CMK (cell line): ENCODE data around the gene C1orf146.
"Not testable (repeated sequence)": the region's sequence is repeated elsewhere in the genome, so short reads cannot be mapped to it uniquely, and the experiment has no call there.

Experiments
- DNase-seq: peaks from one replicate; pipeline ENCODE4 v3.0.0-alpha.2; 2010; ENCODE audit warnings: low read depth

Gene C1orf146

GRCh38 chr1:92217721-92218120 is at the start of gene C1orf146:
TSS of gene C1orf146 (plus strand) at chr1:92217915. CDS start at chr1:92231421, 13,506 bp downstream.
- DNase-seq = no peak

GRCh38 chr1:92168657-92169056 is 49.1 kb upstream of the C1orf146 start:
- DNase-seq = no peak

- no peak for DNase-seq
Observed at GRCh38 chr1:92169214-92170005, 48.3 kb upstream of the C1orf146 start.

GRCh38 chr1:92184632-92185031 is 33.1 kb upstream of the C1orf146 start:
- no peak for DNase-seq

- no peak for DNase-seq
Observed at GRCh38 chr1:92186081-92186480, 31.6 kb upstream of the C1orf146 start.

GRCh38 chr1:92188436-92189255 is 29.1 kb upstream of the C1orf146 start:
- no peak for DNase-seq

GRCh38 chr1:92191726-92192125 is 26.0 kb upstream of the C1orf146 start:
- DNase-seq = no peak

- no peak for DNase-seq
Observed at GRCh38 chr1:92192246-92192645, 25.5 kb upstream of the C1orf146 start.

GRCh38 chr1:92194511-92194910 is 23.2 kb upstream of the C1orf146 start:
- no peak for DNase-seq

- DNase-seq = no peak
Observed at GRCh38 chr1:92201973-92202372, 15.7 kb upstream of the C1orf146 start.

- no peak for DNase-seq
Observed at GRCh38 chr1:92203105-92203504, 14.6 kb upstream of the C1orf146 start.

- no peak for DNase-seq
Observed at GRCh38 chr1:92210701-92211100, 7.0 kb upstream of the C1orf146 start.

- DNase-seq = no peak
Observed at GRCh38 chr1:92211166-92211565, 6.5 kb upstream of the C1orf146 start.

GRCh38 chr1:92218559-92218958 is 844 bp downstream of the C1orf146 start:
- DNase-seq = no peak

- DNase-seq = no peak
Observed at GRCh38 chr1:92219028-92219427, 1.3 kb downstream of the C1orf146 start.

- no peak for DNase-seq
Observed at GRCh38 chr1:92228401-92228800, 10.7 kb downstream of the C1orf146 start.

GRCh38 chr1:92230736-92231135 is 13.0 kb downstream of the C1orf146 start:
- no peak for DNase-seq

GRCh38 chr1:92240034-92240433 is 22.3 kb downstream of the C1orf146 start:
- no peak for DNase-seq

GRCh38 chr1:92244376-92244775 is 26.7 kb downstream of the C1orf146 start:
- no peak for DNase-seq

- DNase-seq = not testable (repeated sequence)
Observed at GRCh38 chr1:92254714-92255113, 37.0 kb downstream of the C1orf146 start.

- DNase-seq = no peak
Observed at GRCh38 chr1:92259350-92259749, 41.6 kb downstream of the C1orf146 start.

GRCh38 chr1:92262516-92262915 is 44.8 kb downstream of the C1orf146 start:
- DNase-seq = no peak

GRCh38 chr1:92273039-92273438 is 55.3 kb downstream of the C1orf146 start:
- DNase-seq = no peak
